ENCODE measurements around the gene CTNNBL1.
A peak's percentile ranks its signal among the peaks of the same experiment; 100 is the strongest.

The CTNNBL1 gene

GRCh38 chr20:37821696-37822095 lies 127.9 kb downstream of the CTNNBL1 start:
- DNase-seq (ENCODE audit: low spot score): no peak

- peak; percentile 75 for DNase-seq (ENCODE audit: low spot score)
Measured at GRCh38 chr20:37822141-37822601, 128.3 kb downstream of the CTNNBL1 start.

GRCh38 chr20:37823296-37823980 lies 129.6 kb downstream of the CTNNBL1 start:
- DNase-seq (ENCODE audit: low spot score): peak; percentile 60

DNA sequence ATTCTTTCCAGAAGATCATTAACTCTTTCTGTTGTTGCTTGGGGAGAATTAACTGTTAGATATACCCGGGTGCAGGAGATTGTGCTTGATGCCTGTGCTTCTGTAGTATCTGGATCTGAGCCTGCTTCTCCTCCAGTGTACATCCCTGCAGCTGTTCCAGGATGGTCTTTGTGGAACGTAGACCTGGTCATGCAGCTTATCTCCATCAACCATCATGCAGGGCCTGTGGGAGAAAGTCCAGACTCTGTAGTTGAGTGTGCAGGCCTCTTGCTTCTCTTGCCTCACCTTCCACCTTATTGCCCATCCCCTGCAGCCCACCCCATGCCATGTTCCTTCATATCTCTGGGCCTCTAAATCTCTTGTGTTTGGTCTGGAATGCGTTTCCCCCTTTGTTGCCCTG lies 133.8 kb downstream of the CTNNBL1 start:
- no peak for DNase-seq (ENCODE audit: low spot score)

DNA sequence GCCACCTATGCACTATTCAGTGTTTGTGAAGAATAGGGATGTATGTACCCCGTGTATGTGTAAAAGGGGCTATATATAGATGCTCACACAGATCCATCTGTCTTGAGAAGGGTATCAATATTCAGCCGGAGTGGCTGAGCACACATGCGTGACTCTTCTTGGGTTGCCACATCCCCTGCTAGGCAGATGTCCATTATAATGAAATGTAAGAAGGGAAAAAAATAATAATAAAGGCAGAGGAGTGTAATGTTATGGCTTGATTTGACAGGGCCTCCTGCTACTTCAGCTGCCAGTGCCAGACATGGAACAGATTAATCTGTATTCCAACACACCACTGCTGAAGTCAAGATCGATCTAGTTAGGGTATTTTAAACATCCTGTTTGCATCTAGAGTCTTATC lies 134.9 kb downstream of the CTNNBL1 start:
- no peak for DNase-seq (ENCODE audit: low spot score)

DNA sequence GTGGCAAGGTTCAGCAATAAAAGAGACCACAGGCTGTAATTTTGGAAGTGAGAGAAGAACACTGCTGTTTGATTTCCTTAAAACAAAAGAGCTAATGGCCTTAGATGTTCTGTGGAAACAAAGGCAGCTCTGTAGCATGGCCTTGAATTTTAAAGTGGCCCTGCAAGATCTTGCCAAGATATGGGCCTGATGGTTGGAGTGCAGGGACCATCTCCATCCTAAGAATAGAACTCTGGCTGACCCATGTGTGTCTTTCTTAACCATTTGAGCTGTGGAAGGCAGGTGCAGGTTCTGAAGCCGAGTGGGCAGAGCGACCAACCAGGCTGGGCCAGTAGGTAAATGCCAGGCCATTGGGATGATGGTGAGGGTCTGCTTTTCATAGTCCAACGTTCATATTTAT lies 135.3 kb downstream of the CTNNBL1 start:
- DNase-seq (ENCODE audit: low spot score): no peak

- DNase-seq (ENCODE audit: low spot score): no peak
Measured at GRCh38 chr20:37833221-37833896, 139.5 kb downstream of the CTNNBL1 start.

GRCh38 chr20:37836926-37837325 lies 143.1 kb downstream of the CTNNBL1 start:
- no peak for DNase-seq (ENCODE audit: low spot score)

DNA sequence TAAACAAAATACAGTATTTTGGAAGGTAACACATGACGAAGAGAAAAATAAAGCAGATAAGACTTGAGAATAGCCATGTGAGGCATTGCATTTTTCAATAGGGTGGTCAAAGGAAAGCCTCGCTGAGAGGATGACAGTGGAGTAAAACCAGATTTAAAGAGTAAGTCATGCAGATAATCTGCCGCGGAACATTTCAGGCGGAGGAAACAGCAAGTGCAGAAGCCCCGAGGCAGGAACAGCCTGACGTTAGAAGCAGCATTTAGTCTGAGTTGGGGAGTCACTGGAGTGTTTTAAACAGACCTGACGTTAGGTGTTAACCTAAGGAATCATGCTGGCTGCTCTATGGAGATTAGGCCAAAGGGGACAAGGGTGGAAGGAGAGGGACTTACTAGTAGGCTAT lies 144.1 kb downstream of the CTNNBL1 start:
- DNase-seq (ENCODE audit: low spot score): no peak

- peak; percentile 16 for DNase-seq (ENCODE audit: low spot score)
Measured at GRCh38 chr20:37838769-37839431, 145.1 kb downstream of the CTNNBL1 start.

- DNase-seq (ENCODE audit: low spot score): no peak
Measured at GRCh38 chr20:37839432-37839827, 145.6 kb downstream of the CTNNBL1 start.

GRCh38 chr20:37839955-37840354 lies 146.1 kb downstream of the CTNNBL1 start:
- DNase-seq (ENCODE audit: low spot score): no peak

- no peak for DNase-seq (ENCODE audit: low spot score)
Measured at GRCh38 chr20:37841389-37841788, 147.6 kb downstream of the CTNNBL1 start.

GRCh38 chr20:37841971-37842370 lies 148.1 kb downstream of the CTNNBL1 start:
- DNase-seq (ENCODE audit: low spot score): no peak

- no peak for DNase-seq (ENCODE audit: low spot score)
Measured at GRCh38 chr20:37845241-37845681, 151.4 kb downstream of the CTNNBL1 start.

GRCh38 chr20:37845878-37846277 lies 152.0 kb downstream of the CTNNBL1 start:
- DNase-seq (ENCODE audit: low spot score): no peak

- no peak for DNase-seq (ENCODE audit: low spot score)
Measured at GRCh38 chr20:37846573-37846972, 152.7 kb downstream of the CTNNBL1 start.

- no peak for DNase-seq (ENCODE audit: low spot score)
Measured at GRCh38 chr20:37848706-37849105, 154.9 kb downstream of the CTNNBL1 start.

DNA sequence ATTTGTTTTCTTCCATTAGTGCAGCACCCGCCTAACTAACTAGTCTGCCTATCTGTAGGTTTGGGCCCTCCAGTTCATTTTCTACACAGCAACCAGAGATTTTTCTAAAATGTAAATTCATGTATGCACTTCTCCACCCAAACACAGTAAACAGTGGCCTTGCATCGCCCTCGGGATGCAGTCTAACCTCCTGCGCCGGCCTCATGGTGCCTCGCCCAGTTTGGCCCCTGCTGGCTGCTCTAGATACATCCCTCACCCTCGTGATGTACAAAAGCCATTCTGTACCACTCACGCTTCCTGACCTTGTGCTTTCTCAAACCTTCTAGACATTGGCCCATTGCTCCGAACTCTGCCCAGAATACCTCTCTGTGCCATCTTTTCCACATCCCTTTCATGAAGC lies 155.3 kb downstream of the CTNNBL1 start:
- no peak for DNase-seq (ENCODE audit: low spot score)

DNA sequence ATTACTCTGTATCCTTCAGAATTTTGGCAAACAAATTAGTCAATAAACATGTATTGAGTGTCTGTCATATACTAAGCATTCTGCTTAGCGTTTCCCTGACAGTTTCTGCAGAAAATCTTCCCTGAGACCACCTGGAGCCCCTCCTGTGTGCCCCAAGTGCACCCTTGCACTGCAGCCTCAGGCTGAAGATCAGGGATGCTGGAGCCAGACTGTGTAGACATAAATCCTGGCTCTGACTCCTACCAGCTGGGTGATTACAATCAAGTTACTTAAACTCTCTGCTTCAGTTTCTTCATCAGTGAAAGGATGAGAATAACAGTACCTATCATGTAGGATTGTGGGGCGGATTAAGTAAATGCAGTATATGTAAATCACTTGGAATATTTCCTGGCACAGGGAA lies 155.7 kb downstream of the CTNNBL1 start:
- no peak for DNase-seq (ENCODE audit: low spot score)

DNA sequence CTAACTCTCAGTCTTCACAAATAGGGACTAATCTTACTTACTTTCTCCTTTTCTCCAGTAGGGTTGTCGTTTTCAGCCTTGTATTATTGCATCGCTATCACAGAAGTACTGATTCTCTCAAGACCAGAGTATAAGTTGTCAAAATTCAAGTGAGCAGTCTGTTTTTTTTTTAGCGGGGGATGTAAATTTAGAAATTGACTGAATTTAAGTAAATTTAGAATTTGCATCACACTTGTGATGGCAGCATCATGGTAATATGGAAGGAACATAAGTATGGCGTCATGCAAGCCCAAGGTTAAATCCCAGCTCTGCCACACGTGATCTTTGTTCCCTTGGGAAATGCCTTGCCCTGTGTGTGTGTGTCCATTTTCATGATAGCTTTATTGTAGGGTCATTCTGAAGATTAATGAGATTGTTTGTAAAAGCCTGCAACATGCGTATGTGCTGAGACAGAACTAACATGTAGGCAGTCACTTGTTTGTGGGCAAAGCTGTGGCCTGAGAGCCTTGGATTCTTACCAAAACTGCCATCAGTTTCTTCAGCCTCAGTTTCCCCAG lies 156.3 kb downstream of the CTNNBL1 start:
- DNase-seq (ENCODE audit: low spot score): no peak

DNA sequence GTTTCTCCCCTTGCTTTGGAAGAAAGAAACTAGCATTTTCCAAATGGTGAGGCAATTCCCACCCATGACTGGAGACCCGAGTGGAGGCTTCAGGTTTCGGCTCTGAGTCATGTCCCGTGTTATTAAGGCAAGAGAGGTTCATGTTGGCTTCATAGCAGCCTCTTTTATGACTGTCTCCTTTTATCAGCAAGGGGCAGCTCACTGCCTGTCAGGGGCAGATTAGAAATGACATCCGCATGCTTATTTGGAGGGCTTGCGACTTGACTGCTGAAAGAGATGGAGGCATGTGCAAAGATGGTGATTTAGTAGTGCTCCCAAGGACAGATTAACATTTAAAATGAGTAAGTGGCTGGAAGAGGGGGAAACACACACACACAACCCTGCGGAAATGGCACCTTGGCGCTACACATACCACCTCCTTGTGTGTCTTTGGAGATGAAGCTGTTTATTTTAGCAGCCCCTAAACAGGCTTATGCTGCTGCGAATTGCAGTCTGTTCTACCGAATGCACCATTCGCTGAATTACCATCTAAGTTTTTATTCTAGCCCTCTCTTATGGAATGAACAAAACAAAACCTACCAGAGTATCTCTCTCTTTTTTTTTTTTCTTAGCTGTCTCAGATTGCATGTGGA lies 157.0 kb downstream of the CTNNBL1 start:
- DNase-seq (ENCODE audit: low spot score): no peak
